ENCODE data around the gene SEMA5B. TPM values are rescaled to one million over a fixed set of nuclear protein-coding genes. Genes with fewer than 3 reads are reported as not detected.
A peak's percentile ranks its signal among the peaks of the same experiment; 100 is the strongest.

The SEMA5B gene
- total and polyA plus RNA-seq, 8 donors, result 0.61 to 9.0 (median 6.4) TPM

GRCh38 chr3:123036352-123037014 lies 8.9 kb upstream of the SEMA5B start:
- peaks cover 0 to 7% of the 10 kb centered on the region in 2 donors for H3K4me1 ChIP-seq
- intact Hi-C loops (cut with DNase I), result no loop called here
- no peak overlapping the region for H3K27ac ChIP-seq
- no peak for TF ChIP-seq CTCF (IDR thresholded peaks at IDR 0.05)
- H3K36me3 ChIP-seq, result no peaks in the 10 kb centered on the region
- ATAC-seq (peak; percentile 31), DNase-seq (no peak)
- peaks cover 0 to 7% of the 10 kb centered on the region in 2 donors for H3K27me3 ChIP-seq
- no peaks in the 10 kb centered on the region for H3K9me3 ChIP-seq
- no peak overlapping the region for H3K4me3 ChIP-seq

- no peaks in the 10 kb centered on the region for H3K9me3 ChIP-seq
- ATAC-seq, result no peak
- intact Hi-C loops (cut with DNase I), result no loop called here
- no peak overlapping the region for H3K4me3 ChIP-seq
- peaks cover 0 to 7% of the 10 kb centered on the region in 2 donors for H3K4me1 ChIP-seq
- DNase-seq, result no peak
- no peak overlapping the region for H3K27ac ChIP-seq
- peaks cover 3 to 19% of the 10 kb centered on the region in 2 donors for H3K27me3 ChIP-seq
- no peak for TF ChIP-seq CTCF (IDR thresholded peaks at IDR 0.05)
- H3K36me3 ChIP-seq, result no peaks in the 10 kb centered on the region
Measured at GRCh38 chr3:123034996-123035395, 7.4 kb upstream of the SEMA5B start.

GRCh38 chr3:123034120-123034519 lies 6.6 kb upstream of the SEMA5B start:
- Histone ChIP-seq H3K36me3 (no peaks in the 10 kb centered on the region), H3K4me3 (no peak overlapping the region), H3K4me1 (peaks cover 0 to 7% of the 10 kb centered on the region in 2 donors), H3K27me3 (peaks cover 3 to 27% of the 10 kb centered on the region in 2 donors), H3K27ac (no peak overlapping the region), H3K9me3 (no peaks in the 10 kb centered on the region)
- no peak for TF ChIP-seq CTCF (IDR thresholded peaks at IDR 0.05)
- intact Hi-C loops (cut with DNase I), result no loop called here
- ATAC-seq, result no peak
- DNase-seq, result no peak

- no peak for TF ChIP-seq CTCF (IDR thresholded peaks at IDR 0.05)
- H3K27ac ChIP-seq, result no peak overlapping the region
- peaks cover 3 to 22% of the 10 kb centered on the region in 2 donors for H3K4me1 ChIP-seq
- H3K27me3 ChIP-seq, result peaks cover 14 to 48% of the 10 kb centered on the region in 2 donors
- no peaks in the 10 kb centered on the region for H3K9me3 ChIP-seq
- H3K4me3 ChIP-seq, result no peak overlapping the region
- intact Hi-C loops (cut with DNase I), result no loop called here
- no peak for DNase-seq
- no peak for ATAC-seq
- no peaks in the 10 kb centered on the region for H3K36me3 ChIP-seq
Measured at GRCh38 chr3:123032057-123032456, 4.5 kb upstream of the SEMA5B start.

- Histone ChIP-seq H3K4me3 (no peak overlapping the region), H3K4me1 (peaks cover 14 to 25% of the 10 kb centered on the region in 2 donors), H3K27me3 (peaks cover 24 to 58% of the 10 kb centered on the region in 2 donors), H3K36me3 (no peaks in the 10 kb centered on the region), H3K27ac (no peak overlapping the region), H3K9me3 (no peaks in the 10 kb centered on the region)
- TF ChIP-seq CTCF (IDR thresholded peaks at IDR 0.05), result no peak
- DNase-seq (no peak), ATAC-seq (no peak)
- intact Hi-C loops (cut with DNase I), result no loop called here
Measured at GRCh38 chr3:123031051-123031450, 3.5 kb upstream of the SEMA5B start.

Data from left lung (tissue), 10 donors.